HepG2 (cell line): Measurements from ENCODE around the gene KIAA1328. TPM values are rescaled to one million over a fixed set of nuclear protein-coding genes. Genes with fewer than 3 reads are reported as not detected.

ENCODE experiments used
- ATAC-seq: fragments of 200-7000 bp; cut with Tn5 transposase; 3 replicates; pipeline ENCODE4 v1.9.1; 2020; ENCODE audit warnings: mild to moderate bottlenecking, moderate library complexity
- BruUV-seq: library from RNA; stranded (reverse); fragments of 400-500 nt; replicated peaks from 2 replicates; lab custom pipeline; 2021; lab: Mats Ljungman, UMichigan
- CTCF ChIA-PET: fragments of 300-600 bp; formaldehyde crosslinking; extraction: SDS; loops from one replicate; lab custom pipeline; 2021; ENCODE audit warnings: low total read pairs, inconsistent platforms, low intra/inter-chr PET ratio; lab: Yijun Ruan, JAX
- POLR2A ChIA-PET: fragments of 350-600 bp; sonication (Branson Sonifier 250); formaldehyde crosslinking; loops from one replicate; lab custom pipeline; 2020; ENCODE audit warnings: antibody characterized with exemption, inconsistent platforms; lab: Yijun Ruan, JAX
- DNase-seq: peaks from one replicate; pipeline ENCODE4 v3.0.0-alpha.2; 2015; ENCODE audit warnings: low spot score
- FAIRE-seq: peaks from 3 replicates; lab custom pipeline; 2011; peaks lifted over from hg19 to GRCh38; lab: Jason Lieb, UNC
- H2AFZ ChIP-seq: one replicate; pipeline ENCODE4 v1.6.1; 2011; ENCODE audit warnings: low read length, inconsistent platforms
- H3K27ac ChIP-seq: fragments of 300-600 bp; 3 replicates; pipeline ENCODE4 v1.8.0; 2011; ENCODE audit warnings: mixed run types, mild to moderate bottlenecking, mixed read lengths, low read length, inconsistent platforms; ENCODE audit not compliant: insufficient read depth; ENCODE audit errors: extremely low read length
- H3K27me3 ChIP-seq, 2 experiments: fragments of 200-600 bp in 1 of 2; 2 replicates in 1 of 2; 3 replicates in 1 of 2; pipeline versions ENCODE4 v1.6.0 to v1.8.0; 2011; ENCODE audit warnings: low read length in 2 of 2, mild to moderate bottlenecking in 2 of 2, moderate library complexity in 2 of 2, inconsistent platforms in 1 of 2; ENCODE audit not compliant: insufficient read depth in 2 of 2, control insufficient read depth in 1 of 2
- H3K36me3 ChIP-seq, 2 experiments: fragments of 200-600 bp in 1 of 2; replicated peaks in 1 of 2; 2 replicates in 1 of 2; 3 replicates in 1 of 2; pipeline versions ENCODE4 v1.5.1 to v1.8.0; 2011; ENCODE audit warnings: low read length in 2 of 2, inconsistent platforms in 1 of 2; ENCODE audit not compliant: insufficient read depth in 2 of 2, control insufficient read depth in 1 of 2
- H3K4me1 ChIP-seq: 2 replicates; pipeline ENCODE4 v1.5.1; 2012; ENCODE audit warnings: low read length, inconsistent platforms; ENCODE audit not compliant: insufficient read depth
- H3K4me2 ChIP-seq: 2 replicates; pipeline ENCODE4 v1.6.0; 2011; ENCODE audit warnings: low read depth, low read length, inconsistent platforms
- H3K4me3 ChIP-seq, 3 experiments: fragments of 200-600 bp in 1 of 3; sonication (generic), shearing (Covaris generic) in 1 of 3; replicated peaks in 1 of 3; 2 replicates each; pipeline ENCODE4 v1.5.1; 2011 to 2016; ENCODE audit warnings: low read length in 3 of 3, inconsistent platforms in 2 of 3, low read depth in 2 of 3, mild to moderate bottlenecking in 2 of 3, control low read depth in 1 of 3, mixed read lengths in 1 of 3; ENCODE audit not compliant: insufficient read depth in 1 of 3
- H3K79me2 ChIP-seq: one replicate; pipeline ENCODE4 v1.6.1; 2011; ENCODE audit warnings: low read length, inconsistent platforms; ENCODE audit not compliant: insufficient read depth
- H3K9ac ChIP-seq: 2 replicates; pipeline ENCODE4 v1.6.0; 2011; ENCODE audit warnings: mild to moderate bottlenecking, low read depth, low read length, inconsistent platforms; ENCODE audit not compliant: insufficient read depth
- H3K9me3 ChIP-seq: 2 replicates; pipeline ENCODE4 v1.5.1; 2012; ENCODE audit warnings: mild to moderate bottlenecking, low read length
- H4K20me1 ChIP-seq: 2 replicates; pipeline ENCODE4 v1.6.0; 2011; ENCODE audit warnings: inconsistent platforms, mild to moderate bottlenecking, low read length, moderate library complexity; ENCODE audit not compliant: insufficient read depth
- AGO1 ChIP-seq: fragments of 200-400 bp; formaldehyde crosslinking; IDR thresholded peaks from 2 replicates; pipeline ENCODE4 v1.6.1; 2017; ENCODE audit warnings: mild to moderate bottlenecking, low read depth, low read length, moderate library complexity; ENCODE audit not compliant: poor library complexity, severe bottlenecking
- GMEB1 ChIP-seq: sonication (generic); formaldehyde crosslinking; IDR thresholded peaks from 2 replicates; pipeline ENCODE4 v1.5.1; 2020; ENCODE audit warnings: missing genetic modification reagents, mild to moderate bottlenecking, borderline replicate concordance
- MAFG ChIP-seq: sonication (generic); formaldehyde crosslinking; IDR thresholded peaks from 2 replicates; pipeline ENCODE4 v1.5.1; 2020; ENCODE audit warnings: mild to moderate bottlenecking, missing genetic modification reagents
- MBNL3 ChIP-seq: fragments of 250-450 bp; sonication (Bioruptor Pico); conservative IDR thresholded peaks from 2 replicates; pipeline ENCODE4 v1.8.0; 2022; ENCODE audit warnings: mild to moderate bottlenecking, inconsistent platforms
- NPAS2 ChIP-seq: sonication (generic); formaldehyde crosslinking; IDR thresholded peaks from 2 replicates; pipeline ENCODE4 v1.8.0; 2022; ENCODE audit warnings: mild to moderate bottlenecking, missing genetic modification reagents, borderline replicate concordance
- PHF21A ChIP-seq: sonication (generic); formaldehyde crosslinking; IDR thresholded peaks from 2 replicates; pipeline ENCODE4 v1.5.0; 2020; ENCODE audit warnings: mild to moderate bottlenecking, missing genetic modification reagents
- SMAD3 ChIP-seq: sonication (generic); formaldehyde crosslinking; IDR thresholded peaks from 2 replicates; pipeline ENCODE4 v1.4.0; 2020; ENCODE audit warnings: missing genetic modification reagents
- STAG1 ChIP-seq: sonication (generic); formaldehyde crosslinking; IDR thresholded peaks from 2 replicates; pipeline ENCODE4 v1.4.0; 2020; ENCODE audit warnings: missing genetic modification reagents
- YY1 ChIP-seq: IDR thresholded peaks from 2 replicates; pipeline ENCODE4 v1.6.1; 2011; ENCODE audit warnings: low read length, low read depth, moderate library complexity, mild to moderate bottlenecking; ENCODE audit not compliant: insufficient read depth, insufficient replicate concordance
- ZBTB26 ChIP-seq: IDR thresholded peaks from 2 replicates; pipeline ENCODE4 v1.6.1; 2016; ENCODE audit warnings: missing compliant biosample characterization, missing genetic modification reagents, borderline replicate concordance
- ZEB1 ChIP-seq: IDR thresholded peaks from 2 replicates; pipeline ENCODE4 v1.6.1; 2012; ENCODE audit warnings: mild to moderate bottlenecking, low read depth, inconsistent platforms; ENCODE audit not compliant: insufficient replicate concordance
- ZNF12 ChIP-seq: sonication (generic); formaldehyde crosslinking; IDR thresholded peaks from 2 replicates; pipeline ENCODE4 v1.5.0; 2020; ENCODE audit warnings: missing genetic modification reagents
- ZNF280B ChIP-seq: sonication (generic); formaldehyde crosslinking; IDR thresholded peaks from 2 replicates; pipeline ENCODE4 v1.5.0; 2020; ENCODE audit warnings: missing genetic modification reagents, mild to moderate bottlenecking, borderline replicate concordance
- ZNF563 ChIP-seq: sonication (generic); formaldehyde crosslinking; IDR thresholded peaks from 2 replicates; pipeline ENCODE4 v1.8.0; 2022; ENCODE audit warnings: mild to moderate bottlenecking, moderate library complexity, missing genetic modification reagents
- ZNF776 ChIP-seq: sonication (generic); formaldehyde crosslinking; IDR thresholded peaks from 2 replicates; pipeline ENCODE4 v1.4.0; 2020; ENCODE audit warnings: mild to moderate bottlenecking, missing genetic modification reagents
- WGBS: methylation state at CpG from one replicate; pipeline ENCODE4 v1.1.6; 2017; ENCODE audit warnings: low lambda C conversion rate; 5-methylcytosine and 5-hydroxymethylcytosine counted together
- in situ Hi-C: cut with HindIII; loops from 2 replicates; pipeline ENCODE4 v1.10.0; 2017; ENCODE audit warnings: low pct_unique_long_range_greater_than_20kb; ENCODE audit not compliant: extremely low pct_ligation_motif_present
- intact Hi-C: fragments of 100-400 bp; cut with micrococcal nuclease; formaldehyde crosslinking; loops from one replicate; pipeline ENCODE4 v1.10.0; 2022; ENCODE audit not compliant: unreplicated experiment
- polyA plus RNA-seq, 8 experiments: library from polyadenylated mRNA; depleted of rRNA in 3 of 8; stranded (reverse) in 7 of 8; unstranded in 1 of 8; fragments of >200 nt; fragmentation: Illumina TruSeq in 4 of 8; extraction: Trizol in 4 of 8; gene quantifications; 2 replicates each; pipeline versions ENCODE4 v1.2.1 to v1.2.3, GENCODE V29; 2011 to 2016; ENCODE audit warnings: low read depth in 4 of 8, missing spikeins in 1 of 8, mixed read lengths in 1 of 8; ENCODE audit not compliant: insufficient read depth in 1 of 8
- total RNA-seq, 5 experiments: library from RNA; depleted of rRNA; stranded (reverse); fragments of >200 nt; fragmentation: Illumina TruSeq; extraction: Trizol; gene quantifications; 2 replicates each; pipeline ENCODE4 v1.2.3, GENCODE V29; 2016; ENCODE audit warnings: low read depth in 1 of 5

KIAA1328 gene
- total and polyA plus RNA-seq, 2 of the 13 experiments (the other 11 are each of a cell fraction or from before 2014, with no cell fraction given): 4.1 to 6.0 TPM

- no peaks in the 10 kb centered on the region for H3K79me2 ChIP-seq
- H3K27me3 ChIP-seq: no peaks in the 10 kb centered on the region
- ChIA-PET POLR2A (no interaction called here), CTCF (no interaction called here)
- no peak overlapping the region for H3K4me2 ChIP-seq
- H3K4me3 ChIP-seq: no peak overlapping the region
- TF ChIP-seq ZNF776 (CRISPR knock-in tag) (no peak), MAFG (no peak), NPAS2 (CRISPR knock-in tag) (no peak), GMEB1 (CRISPR knock-in tag) (no peak), ZNF280B (no peak), ZEB1 (no peak), AGO1 (no peak), STAG1 (CRISPR knock-in tag) (no peak), ZNF563 (no peak), SMAD3 (CRISPR knock-in tag) (no peak), ZNF12 (CRISPR knock-in tag) (no peak), MBNL3 (no peak), YY1 (no peak), PHF21A (no peak), ZBTB26 (CRISPR knock-in tag) (no peak)
- H3K36me3 ChIP-seq: no peaks in the 10 kb centered on the region
- DNase-seq: no peak
- H4K20me1 ChIP-seq: no peaks in the 10 kb centered on the region
- FAIRE-seq: no peak
- intact Hi-C loops: no loop called here
- ATAC-seq: no peak
- H2AFZ ChIP-seq: no peak overlapping the region
- no peaks in the 10 kb centered on the region for H3K9me3 ChIP-seq
- whole genome bisulfite sequencing: 93% methylated on average over 1 of the region's 1 CpG
- in situ Hi-C loops: no loop called here
- no peak overlapping the region for H3K27ac ChIP-seq
- BruUV-seq: no TSS peak
- H3K9ac ChIP-seq: no peak overlapping the region
- H3K4me1 ChIP-seq: peaks cover 11% of the 10 kb centered on the region; the same call in 1 of the 2 replicates
Measured at GRCh38 chr18:37182340-37183135, 353.6 kb downstream of the KIAA1328 start.
